ENCODE measurements around the gene GRIN2C.

DNA sequence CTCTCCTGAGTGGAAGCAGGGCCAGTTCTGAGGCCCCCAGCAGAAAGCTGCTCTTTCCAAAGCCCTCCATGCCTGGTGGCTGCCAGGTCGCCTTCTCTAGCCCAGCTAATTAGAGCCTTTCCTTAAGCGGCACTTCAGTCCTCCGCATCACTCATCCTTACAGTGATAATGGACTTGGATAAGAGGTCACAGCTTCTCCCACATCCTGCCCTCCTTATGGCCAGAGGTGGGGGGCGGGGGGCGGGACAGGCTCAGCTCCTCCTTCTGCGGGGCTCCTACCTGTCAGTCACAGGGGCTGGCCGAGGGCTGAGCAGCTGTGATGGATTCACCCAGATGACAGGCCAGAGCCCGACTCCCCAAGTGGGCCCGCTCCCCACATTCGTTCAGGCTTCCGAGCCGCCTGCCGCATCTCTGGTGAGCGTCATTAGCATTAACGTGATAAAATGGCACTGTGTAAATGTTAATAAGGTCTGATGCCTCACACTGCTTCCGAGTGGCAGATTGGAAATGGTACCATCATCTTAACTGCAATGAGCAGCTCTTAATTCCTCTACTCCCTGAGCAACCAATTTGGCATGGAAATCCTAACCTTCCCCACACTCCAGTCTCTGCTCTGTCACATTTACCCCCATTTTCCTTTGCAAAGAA lies 41.3 kb downstream of the GRIN2C start:
- TF ChIP-seq, protein P1, sequence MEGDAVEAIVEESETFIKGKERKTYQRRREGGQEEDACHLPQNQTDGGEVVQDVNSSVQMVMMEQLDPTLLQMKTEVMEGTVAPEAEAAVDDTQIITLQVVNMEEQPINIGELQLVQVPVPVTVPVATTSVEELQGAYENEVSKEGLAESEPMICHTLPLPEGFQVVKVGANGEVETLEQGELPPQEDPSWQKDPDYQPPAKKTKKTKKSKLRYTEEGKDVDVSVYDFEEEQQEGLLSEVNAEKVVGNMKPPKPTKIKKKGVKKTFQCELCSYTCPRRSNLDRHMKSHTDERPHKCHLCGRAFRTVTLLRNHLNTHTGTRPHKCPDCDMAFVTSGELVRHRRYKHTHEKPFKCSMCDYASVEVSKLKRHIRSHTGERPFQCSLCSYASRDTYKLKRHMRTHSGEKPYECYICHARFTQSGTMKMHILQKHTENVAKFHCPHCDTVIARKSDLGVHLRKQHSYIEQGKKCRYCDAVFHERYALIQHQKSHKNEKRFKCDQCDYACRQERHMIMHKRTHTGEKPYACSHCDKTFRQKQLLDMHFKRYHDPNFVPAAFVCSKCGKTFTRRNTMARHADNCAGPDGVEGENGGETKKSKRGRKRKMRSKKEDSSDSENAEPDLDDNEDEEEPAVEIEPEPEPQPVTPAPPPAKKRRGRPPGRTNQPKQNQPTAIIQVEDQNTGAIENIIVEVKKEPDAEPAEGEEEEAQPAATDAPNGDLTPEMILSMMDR (IDR thresholded peaks at IDR 0.05) = no peak
- no peak for TF ChIP-seq EP300 (IDR thresholded peaks at IDR 0.05)
- TF ChIP-seq POLR2A (IDR thresholded peaks at IDR 0.05; ENCODE audit: low read depth) = no peak
- no peak for TF ChIP-seq POLR2AphosphoS5 (IDR thresholded peaks at IDR 0.05)

Data from esophagus muscularis mucosa (tissue), 4 donors.